Fibroblast of pulmonary artery (primary cell): Measurements from ENCODE around the gene GPR183.

ENCODE experiments used
- DNase-seq: peaks from one replicate; pipeline ENCODE4 v3.0.0-alpha.2; 2010; ENCODE audit warnings: low read depth
- H3K4me3 ChIP-seq: replicated peaks from 2 replicates; pipeline ENCODE4 v1.5.1; 2011; ENCODE audit warnings: low read depth, mild to moderate bottlenecking, control low read depth, low read length, moderate library complexity
- CTCF ChIP-seq: IDR thresholded peaks from 2 replicates; pipeline ENCODE4 v1.5.1; 2011; ENCODE audit warnings: mild to moderate bottlenecking, control low read depth, low read length, inconsistent platforms; ENCODE audit errors: missing control alignments

The GPR183 gene

GRCh38 chr13:99307247-99307646, at the start of gene GPR183:
GPR183 (minus strand) TSS chr13:99307399; CDS start chr13:99296145, 11,254 bp downstream.
- no peak within 1 kb of the TSS for H3K4me3 ChIP-seq

GRCh38 chr13:99356262-99357091, 49.3 kb upstream of the GPR183 start:
- no peak overlapping the region for H3K4me3 ChIP-seq
- no peak for TF ChIP-seq CTCF
- DNase-seq, result peak; percentile 83

More at GRCh38 chr13:99307247-99307646, at the start of gene GPR183:
- TF ChIP-seq CTCF, result no peak
- no peak for DNase-seq

- H3K4me3 ChIP-seq, result no peak overlapping the region
- TF ChIP-seq CTCF, result no peak
- no peak for DNase-seq
These were observed 48.7 kb upstream of the GPR183 start for GRCh38 chr13:99356012-99356261.

GRCh38 chr13:99355267-99356011, 48.2 kb upstream of the GPR183 start:
- H3K4me3 ChIP-seq, result no peak overlapping the region
- DNase-seq, result no peak
- no peak for TF ChIP-seq CTCF

GRCh38 chr13:99354371-99354951, 47.3 kb upstream of the GPR183 start:
- no peak for DNase-seq
- TF ChIP-seq CTCF, result no peak
- H3K4me3 ChIP-seq, result no peak overlapping the region

GRCh38 chr13:99353836-99354235, 46.6 kb upstream of the GPR183 start:
- no peak overlapping the region for H3K4me3 ChIP-seq
- no peak for TF ChIP-seq CTCF
- DNase-seq, result peak; percentile 14
